Suprapubic skin (tissue), 4 donors: ENCODE measurements around the gene ACP1. TPM values are rescaled to one million over a fixed set of nuclear protein-coding genes. Genes with fewer than 3 reads are reported as not detected.

Experiments
- DNase-seq, 2 donors: peaks; one replicate each; pipeline ENCODE4 v3.0.0-alpha.2; 2019; ENCODE audit warnings: low spot score in 2 of 2
- H3K27ac ChIP-seq: fragments of 200-600 bp; sonication (generic); one replicate; pipeline ENCODE4 v1.5.1; 2019
- H3K27me3 ChIP-seq: fragments of 200-600 bp; sonication (generic); one replicate; pipeline ENCODE4 v1.5.1; 2019
- H3K36me3 ChIP-seq: fragments of 200-600 bp; sonication (generic); one replicate; pipeline ENCODE4 v1.5.1; 2019
- H3K4me1 ChIP-seq: fragments of 200-600 bp; sonication (generic); one replicate; pipeline ENCODE4 v1.5.1; 2019
- H3K4me3 ChIP-seq: fragments of 200-600 bp; sonication (generic); one replicate; pipeline ENCODE4 v1.5.1; 2019; ENCODE audit warnings: mild to moderate bottlenecking
- H3K9me3 ChIP-seq: fragments of 200-600 bp; sonication (generic); one replicate; pipeline ENCODE4 v1.5.1; 2019
- CTCF ChIP-seq, 2 donors: fragments of 200-600 bp in 1 of 2; fragments of 450-650 bp in 1 of 2; sonication (generic) in 1 of 2; IDR thresholded peaks; one replicate each; pipeline ENCODE4 v1.5.1; 2016 to 2019; ENCODE audit warnings: antibody characterized with exemption in 2 of 2, mild to moderate bottlenecking in 1 of 2, moderate library complexity in 1 of 2
- EP300 ChIP-seq: sonication (generic); formaldehyde crosslinking; IDR thresholded peaks from one replicate; pipeline ENCODE4 v1.6.1; 2017; ENCODE audit warnings: antibody characterized with exemption
- POLR2A ChIP-seq, 2 donors: fragments of 450-650 bp; IDR thresholded peaks; one replicate each; pipeline ENCODE4 v1.6.1; 2017; ENCODE audit warnings: antibody characterized with exemption in 2 of 2, mild to moderate bottlenecking in 2 of 2, moderate library complexity in 2 of 2
- POLR2AphosphoS5 ChIP-seq, 3 donors: sonication (generic); formaldehyde crosslinking; IDR thresholded peaks; one replicate each; pipeline ENCODE4 v1.6.1; 2017; ENCODE audit warnings: antibody characterized with exemption in 3 of 3
- WGBS: methylation state at CpG from one replicate; pipeline ENCODE4 v1.1.5; 2018; 5-methylcytosine and 5-hydroxymethylcytosine counted together
- total RNA-seq, 4 donors: library from RNA; depleted of rRNA; stranded (reverse); fragments of >200 nt; gene quantifications; one replicate each; pipeline ENCODE4 v1.1.0, GENCODE V29; 2016

ACP1 gene
- total RNA-seq, 4 donors from 2014 or later, result 72.4 to 90.8 (median 73.0) TPM

- Histone ChIP-seq H3K4me1 (no peaks in the 10 kb centered on the region), H3K9me3 (no peaks in the 10 kb centered on the region), H3K4me3 (no peak overlapping the region), H3K27ac (no peak overlapping the region), H3K27me3 (peaks cover 3% of the 10 kb centered on the region), H3K36me3 (no peaks in the 10 kb centered on the region)
- TF ChIP-seq POLR2AphosphoS5 (IDR thresholded peaks at IDR 0.05), result no peak
- no peak for TF ChIP-seq CTCF (IDR thresholded peaks at IDR 0.05)
- no peak for TF ChIP-seq EP300
- TF ChIP-seq POLR2A (IDR thresholded peaks at IDR 0.05), result no peak
- no peak for DNase-seq
- 72% methylated on average over 27 of the region's 27 CpGs for WGBS
Measured at GRCh38 chr2:317501-318424, 53.0 kb downstream of the ACP1 start.

GRCh38 chr2:319059-319600 is 54.4 kb downstream of the ACP1 start:
- no peak overlapping the region for H3K4me3 ChIP-seq
- H3K36me3 ChIP-seq, result no peaks in the 10 kb centered on the region
- H3K27me3 ChIP-seq, result peaks cover 3% of the 10 kb centered on the region
- no peaks in the 10 kb centered on the region for H3K4me1 ChIP-seq
- 85% methylated on average over 34 of the region's 34 CpGs for WGBS
- no peak for DNase-seq
- no peak overlapping the region for H3K27ac ChIP-seq
- TF ChIP-seq CTCF (IDR thresholded peaks at IDR 0.05), result no peak
- TF ChIP-seq POLR2AphosphoS5 (IDR thresholded peaks at IDR 0.05), result no peak
- TF ChIP-seq EP300, result no peak
- no peak for TF ChIP-seq POLR2A (IDR thresholded peaks at IDR 0.05)
- no peaks in the 10 kb centered on the region for H3K9me3 ChIP-seq

GRCh38 chr2:320561-320960 is 55.8 kb downstream of the ACP1 start:
- TF ChIP-seq CTCF (IDR thresholded peaks at IDR 0.05), result no peak
- TF ChIP-seq POLR2A (IDR thresholded peaks at IDR 0.05), result no peak
- no peak for TF ChIP-seq POLR2AphosphoS5 (IDR thresholded peaks at IDR 0.05)
- TF ChIP-seq EP300, result no peak
- no peak overlapping the region for H3K4me3 ChIP-seq
- peaks cover 3% of the 10 kb centered on the region for H3K27me3 ChIP-seq
- H3K4me1 ChIP-seq, result no peaks in the 10 kb centered on the region
- H3K9me3 ChIP-seq, result no peaks in the 10 kb centered on the region
- no peak for DNase-seq
- H3K27ac ChIP-seq, result no peak overlapping the region
- 84% methylated on average over 4 of the region's 4 CpGs for WGBS
- H3K36me3 ChIP-seq, result no peaks in the 10 kb centered on the region

GRCh38 chr2:322326-322725 is 57.6 kb downstream of the ACP1 start:
- Histone ChIP-seq H3K36me3 (no peaks in the 10 kb centered on the region), H3K4me3 (no peak overlapping the region), H3K27ac (no peak overlapping the region), H3K4me1 (no peaks in the 10 kb centered on the region), H3K27me3 (peaks cover 3% of the 10 kb centered on the region), H3K9me3 (peaks cover 3% of the 10 kb centered on the region)
- no peak for DNase-seq
- 75% methylated on average over 10 of the region's 10 CpGs for WGBS
- no peak for TF ChIP-seq EP300
- no peak for TF ChIP-seq CTCF (IDR thresholded peaks at IDR 0.05)
- no peak for TF ChIP-seq POLR2A (IDR thresholded peaks at IDR 0.05)
- TF ChIP-seq POLR2AphosphoS5 (IDR thresholded peaks at IDR 0.05), result no peak

- Histone ChIP-seq H3K27me3 (peaks cover 3% of the 10 kb centered on the region), H3K27ac (no peak overlapping the region), H3K4me1 (no peaks in the 10 kb centered on the region), H3K36me3 (no peaks in the 10 kb centered on the region), H3K9me3 (peaks cover 3% of the 10 kb centered on the region), H3K4me3 (no peak overlapping the region)
- no peak for DNase-seq
- TF ChIP-seq EP300 (no peak), CTCF (IDR thresholded peaks at IDR 0.05) (no peak), POLR2AphosphoS5 (IDR thresholded peaks at IDR 0.05) (no peak), POLR2A (IDR thresholded peaks at IDR 0.05) (no peak)
- 74% methylated on average over 9 of the region's 9 CpGs for WGBS
Measured at GRCh38 chr2:323035-323434, 58.3 kb downstream of the ACP1 start.
